22Rv1 (cell line): Measurements from ENCODE around the gene TCF7L1.

ENCODE experiments used
- H3K27ac ChIP-seq: fragments of 450-650 bp; 2 replicates; pipeline ENCODE4 v1.5.1; 2017
- CTCF ChIP-seq: fragments of 450-650 bp; IDR thresholded peaks from 2 replicates; pipeline ENCODE4 v1.5.1; 2017; ENCODE audit warnings: mild to moderate bottlenecking
- ZFX ChIP-seq: fragments of 450-650 bp; IDR thresholded peaks from 2 replicates; pipeline ENCODE4 v1.6.1; 2017; ENCODE audit warnings: antibody characterized with exemption, borderline replicate concordance

Gene TCF7L1

GRCh38 chr2:85096616-85097015, 36.6 kb upstream of the TCF7L1 start:
- TF ChIP-seq CTCF (no peak), ZFX (no peak)
- no peak overlapping the region for H3K27ac ChIP-seq

GRCh38 chr2:85104228-85104627, 29.0 kb upstream of the TCF7L1 start:
- TF ChIP-seq CTCF (no peak), ZFX (no peak)
- no peak overlapping the region for H3K27ac ChIP-seq

- TF ChIP-seq ZFX (no peak), CTCF (no peak)
- H3K27ac ChIP-seq = no peak overlapping the region
These were observed 26.6 kb upstream of the TCF7L1 start for GRCh38 chr2:85106489-85107180.

DNA sequence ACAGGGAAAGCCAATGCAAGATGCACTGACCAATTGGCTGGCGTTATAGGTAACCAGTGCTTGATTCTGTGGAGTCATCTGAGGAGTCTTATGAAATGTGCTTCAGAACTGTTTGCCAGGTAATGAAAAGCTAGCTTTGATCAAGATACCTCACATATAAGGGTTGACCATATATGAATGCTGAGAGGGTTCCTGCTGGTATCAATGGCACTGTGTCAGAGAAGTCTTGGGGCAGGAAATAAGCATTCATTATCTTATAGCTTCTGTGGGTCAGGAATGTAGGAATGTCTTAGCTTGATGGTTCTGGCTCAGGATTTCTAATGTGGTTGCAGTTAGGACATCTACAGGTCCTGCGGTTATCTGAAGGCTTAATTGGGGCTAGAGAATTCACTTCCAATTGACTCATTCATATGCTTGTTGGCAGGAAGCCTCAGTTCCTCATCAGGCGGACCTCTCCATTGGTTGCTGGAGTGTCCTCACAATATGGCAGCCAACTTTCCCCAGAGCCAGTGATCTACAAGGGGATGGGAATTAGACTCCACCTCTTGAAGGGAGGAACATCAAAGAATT, 22.1 kb upstream of the TCF7L1 start:
- no peak overlapping the region for H3K27ac ChIP-seq

DNA sequence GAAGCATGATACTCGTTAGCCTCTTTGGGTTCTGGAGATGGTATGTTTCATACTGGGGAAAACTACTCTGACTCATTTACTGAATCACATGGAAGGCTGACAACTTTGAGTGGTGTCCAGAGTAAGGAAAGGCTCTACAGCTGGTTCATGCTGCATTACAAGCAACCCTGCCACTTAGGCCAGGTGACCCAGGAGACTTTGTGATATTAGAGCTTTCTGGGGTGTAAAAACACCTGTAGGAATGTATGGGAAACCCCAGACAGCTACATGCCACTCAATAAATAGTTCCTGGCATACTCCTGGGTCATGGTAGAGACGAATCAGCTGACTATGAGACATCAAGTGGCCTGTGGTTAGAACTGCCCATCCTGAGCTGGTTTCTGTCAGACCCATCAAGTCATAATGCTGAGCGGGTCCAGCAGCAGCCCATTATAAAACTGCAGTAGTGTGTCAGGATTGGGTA, 21.3 kb upstream of the TCF7L1 start:
- no peak for TF ChIP-seq CTCF
- TF ChIP-seq ZFX = no peak
- no peak overlapping the region for H3K27ac ChIP-seq

More for the DNA sequence above, 22.1 kb upstream of the TCF7L1 start:
- TF ChIP-seq CTCF (no peak), ZFX (no peak)

GRCh38 chr2:85112906-85113625, 20.1 kb upstream of the TCF7L1 start:
- H3K27ac ChIP-seq = no peak overlapping the region
- TF ChIP-seq ZFX (no peak), CTCF (no peak)
